Measurements from ENCODE around the gene MORN1.

Gene MORN1

DNA sequence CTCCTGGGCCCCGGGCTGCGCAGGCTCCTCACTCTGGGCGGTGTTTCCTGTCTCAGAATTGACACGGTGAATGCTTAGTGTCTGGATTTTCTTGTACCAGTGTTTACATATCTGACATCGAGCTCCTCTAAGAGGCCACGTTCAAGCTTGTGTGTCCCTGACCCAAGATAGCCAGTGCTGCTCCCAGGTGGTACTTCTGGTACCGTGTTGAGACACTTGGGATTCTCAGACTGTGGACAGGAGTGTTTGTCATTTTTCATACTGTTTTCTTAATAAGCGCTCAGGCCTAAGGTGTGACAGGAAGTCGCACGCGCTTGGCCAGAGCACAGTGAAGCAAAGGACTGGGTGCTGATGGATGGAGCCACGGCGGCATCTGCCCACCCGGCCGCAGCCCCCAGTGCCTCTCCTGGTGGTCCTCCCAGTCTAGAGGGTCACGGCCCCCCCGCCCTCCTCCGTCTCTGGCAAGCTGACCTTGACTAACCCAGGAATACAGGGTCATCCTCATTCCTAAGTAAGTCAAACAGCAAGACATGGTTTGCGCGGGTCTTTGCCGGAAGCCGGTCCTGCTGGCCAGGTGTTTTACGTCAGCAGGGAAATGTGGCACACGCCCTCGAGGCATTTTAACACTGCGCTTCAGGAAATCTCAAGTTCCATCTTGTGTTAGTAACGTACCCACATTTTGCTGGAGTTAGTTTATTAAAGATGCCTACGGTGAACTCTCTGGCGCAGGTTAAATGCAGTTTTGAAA lies 13.0 kb upstream of the MORN1 start:
- H3K4me1 Mint-ChIP-seq (ENCODE audit: low read depth) = no peaks in the 10 kb centered on the region
- H3K27ac Mint-ChIP-seq = no peak overlapping the region
- no peak overlapping the region for H3K4me3 Mint-ChIP-seq
- H3K27me3 Mint-ChIP-seq (ENCODE audit: low read depth) = no peaks in the 10 kb centered on the region
- peaks cover 30% of the 10 kb centered on the region for H3K36me3 Mint-ChIP-seq (ENCODE audit: low read depth)
- H3K9me3 Mint-ChIP-seq = no peaks in the 10 kb centered on the region

GRCh38 chr1:2403273-2403672 lies 11.9 kb upstream of the MORN1 start:
- no peaks in the 10 kb centered on the region for H3K4me1 Mint-ChIP-seq (ENCODE audit: low read depth)
- no peaks in the 10 kb centered on the region for H3K27me3 Mint-ChIP-seq (ENCODE audit: low read depth)
- peaks cover 34% of the 10 kb centered on the region for H3K36me3 Mint-ChIP-seq (ENCODE audit: low read depth)

GRCh38 chr1:2402420-2402819 lies 11.1 kb upstream of the MORN1 start:
- H3K4me3 Mint-ChIP-seq = no peak overlapping the region
- H3K27me3 Mint-ChIP-seq (ENCODE audit: low read depth) = no peaks in the 10 kb centered on the region
- H3K4me1 Mint-ChIP-seq (ENCODE audit: low read depth) = no peaks in the 10 kb centered on the region
- H3K36me3 Mint-ChIP-seq (ENCODE audit: low read depth) = peaks cover 36% of the 10 kb centered on the region
- H3K27ac Mint-ChIP-seq = no peak overlapping the region
- H3K9me3 Mint-ChIP-seq = no peaks in the 10 kb centered on the region

More at GRCh38 chr1:2403273-2403672, 11.9 kb upstream of the MORN1 start:
- Mint-ChIP-seq H3K9me3 (no peaks in the 10 kb centered on the region), H3K27ac (no peak overlapping the region), H3K4me3 (no peak overlapping the region)

GRCh38 chr1:2400950-2401649 lies 9.7 kb upstream of the MORN1 start:
- H3K9me3 Mint-ChIP-seq = no peaks in the 10 kb centered on the region
- no peak overlapping the region for H3K27ac Mint-ChIP-seq
- no peaks in the 10 kb centered on the region for H3K4me1 Mint-ChIP-seq (ENCODE audit: low read depth)
- H3K4me3 Mint-ChIP-seq = no peak overlapping the region
- H3K36me3 Mint-ChIP-seq (ENCODE audit: low read depth) = peaks cover 46% of the 10 kb centered on the region
- H3K27me3 Mint-ChIP-seq (ENCODE audit: low read depth) = no peaks in the 10 kb centered on the region

DNA sequence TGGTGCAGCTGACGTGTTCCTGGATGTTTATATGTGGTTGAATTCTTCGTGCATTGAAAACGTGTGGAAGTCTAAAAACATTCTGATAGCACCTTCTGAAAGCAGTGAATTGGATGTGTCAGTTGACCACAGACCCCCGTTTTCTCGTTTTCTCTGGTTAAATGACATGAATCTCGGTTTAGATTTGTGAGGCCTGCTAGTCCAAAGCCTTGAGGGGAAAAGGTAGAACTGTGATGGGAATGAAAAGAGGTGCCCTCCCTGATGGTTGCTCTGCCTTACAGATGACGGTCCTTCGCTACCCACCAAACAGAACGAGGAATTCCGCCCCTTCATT lies 9.2 kb upstream of the MORN1 start:
- H3K27ac Mint-ChIP-seq = no peak overlapping the region
- no peak overlapping the region for H3K4me3 Mint-ChIP-seq
- no peaks in the 10 kb centered on the region for H3K4me1 Mint-ChIP-seq (ENCODE audit: low read depth)
- H3K27me3 Mint-ChIP-seq (ENCODE audit: low read depth) = no peaks in the 10 kb centered on the region
- H3K9me3 Mint-ChIP-seq = no peaks in the 10 kb centered on the region
- peaks cover 46% of the 10 kb centered on the region for H3K36me3 Mint-ChIP-seq (ENCODE audit: low read depth)

GRCh38 chr1:2399890-2400575 lies 8.7 kb upstream of the MORN1 start:
- Mint-ChIP-seq H3K4me3 (no peak overlapping the region), H3K4me1 (ENCODE audit: low read depth) (no peaks in the 10 kb centered on the region), H3K27ac (no peak overlapping the region), H3K9me3 (no peaks in the 10 kb centered on the region), H3K27me3 (ENCODE audit: low read depth) (no peaks in the 10 kb centered on the region), H3K36me3 (ENCODE audit: low read depth) (peaks cover 46% of the 10 kb centered on the region)

- Mint-ChIP-seq H3K4me1 (ENCODE audit: low read depth) (peaks cover 4% of the 10 kb centered on the region), H3K9me3 (no peaks in the 10 kb centered on the region), H3K27ac (no peak overlapping the region), H3K36me3 (ENCODE audit: low read depth) (peaks cover 43% of the 10 kb centered on the region), H3K27me3 (ENCODE audit: low read depth) (no peaks in the 10 kb centered on the region), H3K4me3 (no peak overlapping the region)
Observed at GRCh38 chr1:2398871-2399270, 7.5 kb upstream of the MORN1 start.

GRCh38 chr1:2397007-2397679 lies 5.8 kb upstream of the MORN1 start:
- H3K27me3 Mint-ChIP-seq (ENCODE audit: low read depth) = no peaks in the 10 kb centered on the region
- no peak overlapping the region for H3K27ac Mint-ChIP-seq
- H3K9me3 Mint-ChIP-seq = no peaks in the 10 kb centered on the region
- H3K4me3 Mint-ChIP-seq = no peak overlapping the region
- peaks cover 17% of the 10 kb centered on the region for H3K4me1 Mint-ChIP-seq (ENCODE audit: low read depth)
- peaks cover 47% of the 10 kb centered on the region for H3K36me3 Mint-ChIP-seq (ENCODE audit: low read depth)

GRCh38 chr1:2396476-2396875 lies 5.1 kb upstream of the MORN1 start:
- no peaks in the 10 kb centered on the region for H3K27me3 Mint-ChIP-seq (ENCODE audit: low read depth)
- peaks cover 40% of the 10 kb centered on the region for H3K36me3 Mint-ChIP-seq (ENCODE audit: low read depth)
- H3K4me1 Mint-ChIP-seq (ENCODE audit: low read depth) = peaks cover 17% of the 10 kb centered on the region
- no peak overlapping the region for H3K4me3 Mint-ChIP-seq
- H3K27ac Mint-ChIP-seq = no peak overlapping the region
- no peaks in the 10 kb centered on the region for H3K9me3 Mint-ChIP-seq

GRCh38 chr1:2396059-2396458 lies 4.7 kb upstream of the MORN1 start:
- H3K36me3 Mint-ChIP-seq (ENCODE audit: low read depth) = peaks cover 38% of the 10 kb centered on the region
- H3K4me1 Mint-ChIP-seq (ENCODE audit: low read depth) = peaks cover 17% of the 10 kb centered on the region
- H3K27ac Mint-ChIP-seq = no peak overlapping the region
- H3K27me3 Mint-ChIP-seq (ENCODE audit: low read depth) = no peaks in the 10 kb centered on the region
- H3K9me3 Mint-ChIP-seq = no peaks in the 10 kb centered on the region
- H3K4me3 Mint-ChIP-seq = no peak overlapping the region

DNA sequence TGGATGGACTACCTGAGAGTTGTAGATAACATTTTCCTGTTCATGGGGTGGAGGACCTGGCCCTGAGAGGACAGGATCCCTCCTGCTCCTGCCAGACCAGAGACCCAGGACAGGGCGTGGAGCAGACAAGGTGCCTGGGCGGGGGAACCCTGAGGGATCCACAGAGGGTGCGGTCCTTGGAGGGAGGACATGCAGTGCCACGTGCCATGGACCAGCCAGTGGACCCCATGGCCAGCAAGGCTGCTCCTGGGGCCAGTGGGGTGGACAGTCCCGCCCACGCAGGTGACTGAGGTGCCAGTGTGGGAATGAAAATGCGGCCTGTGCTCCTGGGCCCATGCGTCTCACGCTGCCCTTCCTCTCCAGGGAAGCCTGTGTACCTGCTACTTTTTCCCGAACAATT lies 3.9 kb upstream of the MORN1 start:
- no peaks in the 10 kb centered on the region for H3K27me3 Mint-ChIP-seq (ENCODE audit: low read depth)
- peaks cover 19% of the 10 kb centered on the region for H3K4me1 Mint-ChIP-seq (ENCODE audit: low read depth)
- no peak overlapping the region for H3K4me3 Mint-ChIP-seq
- no peaks in the 10 kb centered on the region for H3K9me3 Mint-ChIP-seq
- no peak overlapping the region for H3K27ac Mint-ChIP-seq
- peaks cover 32% of the 10 kb centered on the region for H3K36me3 Mint-ChIP-seq (ENCODE audit: low read depth)

DNA sequence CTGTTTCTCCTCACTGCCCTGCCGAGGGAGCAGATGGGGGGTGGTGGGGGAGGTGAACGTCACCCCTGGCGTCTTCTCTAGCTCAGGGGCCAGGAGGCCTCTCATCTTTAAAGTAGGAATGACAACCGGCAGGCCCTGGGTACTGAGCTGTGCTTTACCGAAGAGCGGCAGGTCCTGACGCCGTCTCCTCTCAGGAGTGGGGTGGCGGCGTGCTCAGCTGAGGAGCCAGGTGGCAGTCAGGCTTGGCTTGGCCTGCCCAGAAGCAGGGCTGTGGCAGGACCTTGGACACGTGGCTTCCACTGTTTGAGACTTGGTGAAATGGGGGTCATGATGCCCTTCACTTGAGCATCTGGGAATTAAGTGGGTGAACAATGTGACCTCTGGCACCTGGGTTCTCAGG lies 3.4 kb upstream of the MORN1 start:
- Mint-ChIP-seq H3K9me3 (no peaks in the 10 kb centered on the region), H3K4me3 (no peak overlapping the region), H3K4me1 (ENCODE audit: low read depth) (peaks cover 19% of the 10 kb centered on the region), H3K27me3 (ENCODE audit: low read depth) (no peaks in the 10 kb centered on the region), H3K27ac (no peak overlapping the region), H3K36me3 (ENCODE audit: low read depth) (peaks cover 31% of the 10 kb centered on the region)

GRCh38 chr1:2394220-2394619 lies 2.9 kb upstream of the MORN1 start:
- H3K4me1 Mint-ChIP-seq (ENCODE audit: low read depth) = peaks cover 19% of the 10 kb centered on the region
- H3K27ac Mint-ChIP-seq = no peak overlapping the region
- no peak overlapping the region for H3K4me3 Mint-ChIP-seq

GRCh38 chr1:2393471-2393877 lies 2.1 kb upstream of the MORN1 start:
- H3K27me3 Mint-ChIP-seq (ENCODE audit: low read depth) = no peaks in the 10 kb centered on the region
- peak overlapping the region; percentile 86 for H3K27ac Mint-ChIP-seq
- peaks cover 19% of the 10 kb centered on the region for H3K4me1 Mint-ChIP-seq (ENCODE audit: low read depth)
- peak overlapping the region; percentile 85 for H3K4me3 Mint-ChIP-seq
- peaks cover 24% of the 10 kb centered on the region for H3K36me3 Mint-ChIP-seq (ENCODE audit: low read depth)
- no peaks in the 10 kb centered on the region for H3K9me3 Mint-ChIP-seq

More at GRCh38 chr1:2394220-2394619, 2.9 kb upstream of the MORN1 start:
- no peaks in the 10 kb centered on the region for H3K27me3 Mint-ChIP-seq (ENCODE audit: low read depth)
- H3K36me3 Mint-ChIP-seq (ENCODE audit: low read depth) = peaks cover 27% of the 10 kb centered on the region
- H3K9me3 Mint-ChIP-seq = no peaks in the 10 kb centered on the region

Measured in T-helper 1 cell treated with Interleukin-12 subunit alpha and Interleukin-12 subunit beta and Interleukin-4 antibody, amounts not matched to agents 30 μg/mL and 1 μg/mL, for 36 hours (primary cell).